Calu3 (cell line): Measurements from ENCODE around the gene PSMF1. TPM values are rescaled to one million over a fixed set of nuclear protein-coding genes. Genes with fewer than 3 reads are reported as not detected.

Experiments
- BruUV-seq: library from RNA; stranded (reverse); fragments of 400-500 nt; replicated peaks from 2 replicates; lab custom pipeline; 2021; lab: Mats Ljungman, UMichigan
- CTCF ChIA-PET: fragments of 300-600 bp; sonication (Branson Sonifier 250); formaldehyde crosslinking; loops from one replicate; lab custom pipeline; 2022; ENCODE audit warnings: antibody characterized with exemption; lab: Charles Lee
- DNase-seq: peaks from one replicate; pipeline ENCODE4 v3.0.0; 2022
- H3K27ac Mint-ChIP-seq: one replicate; pipeline ENCODE4 v1.8.0; 2022; ENCODE audit warnings: mixed read lengths; ENCODE audit not compliant: unreplicated experiment
- H3K27me3 Mint-ChIP-seq: one replicate; pipeline ENCODE4 v1.8.0; 2022; ENCODE audit warnings: mixed read lengths; ENCODE audit not compliant: unreplicated experiment
- H3K36me3 Mint-ChIP-seq: one replicate; pipeline ENCODE4 v1.8.0; 2022; ENCODE audit warnings: mild to moderate bottlenecking, moderate library complexity, mixed read lengths; ENCODE audit not compliant: insufficient read depth, unreplicated experiment
- H3K4me1 Mint-ChIP-seq: one replicate; pipeline ENCODE4 v1.8.0; 2022; ENCODE audit warnings: mild to moderate bottlenecking, low read depth, mixed read lengths; ENCODE audit not compliant: unreplicated experiment
- H3K4me3 Mint-ChIP-seq: one replicate; pipeline ENCODE4 v1.8.0; 2022; ENCODE audit warnings: mild to moderate bottlenecking, low read depth, moderate library complexity, mixed read lengths; ENCODE audit not compliant: unreplicated experiment
- H3K9me3 Mint-ChIP-seq: one replicate; pipeline ENCODE4 v1.8.0; 2022; ENCODE audit warnings: low read depth, mixed read lengths; ENCODE audit not compliant: unreplicated experiment
- CTCF ChIP-seq: fragments of 200-600 bp; IDR thresholded peaks from one replicate; pipeline ENCODE4 v1.8.0; 2022; ENCODE audit warnings: antibody characterized with exemption; ENCODE audit not compliant: unreplicated experiment
- intact Hi-C: fragments of 100-400 bp; cut with micrococcal nuclease; formaldehyde crosslinking; loops from one replicate; pipeline ENCODE4 v1.10.0; 2022; ENCODE audit not compliant: unreplicated experiment
- total RNA-seq: library from RNA; stranded (reverse); gene quantifications from 2 replicates; pipeline ENCODE4 v1.2.3, GENCODE V29; 2022

The PSMF1 gene
- total RNA-seq, 1 experiment from 2014 or later = 112 TPM

DNA sequence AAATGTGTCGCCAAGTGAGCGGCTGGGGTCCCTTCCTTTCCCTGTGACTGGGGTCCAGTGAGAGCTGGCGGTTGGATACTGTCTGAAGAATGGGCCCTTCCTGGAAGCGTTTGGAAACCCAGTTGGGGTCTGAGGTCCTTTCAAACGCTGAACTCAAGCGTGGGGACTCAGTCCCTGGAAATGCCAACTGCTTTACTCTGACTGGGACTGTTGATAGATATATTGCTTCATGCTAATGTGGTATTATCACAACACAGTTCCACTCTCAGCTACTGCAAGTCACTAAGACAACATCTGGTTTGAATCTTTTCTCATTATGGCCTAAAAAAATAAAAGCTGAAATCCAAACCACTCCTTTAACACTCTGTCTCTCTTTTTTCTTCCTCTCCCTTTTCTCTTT lies 23.7 kb upstream of the PSMF1 start:
- peaks cover 19% of the 10 kb centered on the region for H3K27me3 Mint-ChIP-seq
- intact Hi-C loops = no loop called here
- no peak overlapping the region for H3K4me3 Mint-ChIP-seq
- no peaks in the 10 kb centered on the region for H3K36me3 Mint-ChIP-seq
- no peaks in the 10 kb centered on the region for H3K4me1 Mint-ChIP-seq
- H3K27ac Mint-ChIP-seq = no peak overlapping the region
- no TSS peak for BruUV-seq
- H3K9me3 Mint-ChIP-seq = peaks cover 2% of the 10 kb centered on the region
- DNase-seq = no peak
- CTCF ChIA-PET = no interaction called here
- no peak for TF ChIP-seq CTCF

DNA sequence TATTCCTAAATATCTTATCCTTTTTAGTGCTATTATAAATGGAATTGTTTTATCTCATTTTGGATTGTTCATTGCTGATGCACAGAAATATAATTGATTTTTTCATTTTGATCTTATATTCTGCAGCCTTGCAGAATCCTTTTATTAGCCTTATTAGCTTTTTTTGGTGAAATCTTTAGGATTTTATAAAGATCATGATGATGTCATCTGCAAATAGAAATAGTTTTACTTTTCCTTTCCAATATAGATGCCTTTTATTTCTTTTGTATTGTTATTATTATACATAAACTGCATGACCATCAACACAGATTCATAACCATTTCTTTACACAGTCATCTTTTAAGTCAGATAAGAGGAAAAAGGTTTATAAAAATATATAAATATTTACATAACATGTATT lies 16.9 kb upstream of the PSMF1 start:
- Mint-ChIP-seq H3K36me3 (no peaks in the 10 kb centered on the region), H3K27me3 (peaks cover 16% of the 10 kb centered on the region), H3K9me3 (peaks cover 7% of the 10 kb centered on the region), H3K4me1 (no peaks in the 10 kb centered on the region), H3K27ac (no peak overlapping the region), H3K4me3 (no peak overlapping the region)
- no peak for DNase-seq
- BruUV-seq = no TSS peak
- intact Hi-C loops = no loop called here
- CTCF ChIA-PET = no interaction called here
- TF ChIP-seq CTCF = no peak

GRCh38 chr20:1102016-1102415 lies 16.4 kb upstream of the PSMF1 start:
- Mint-ChIP-seq H3K9me3 (peaks cover 7% of the 10 kb centered on the region), H3K27ac (no peak overlapping the region), H3K27me3 (peaks cover 16% of the 10 kb centered on the region), H3K4me3 (no peak overlapping the region), H3K4me1 (no peaks in the 10 kb centered on the region), H3K36me3 (no peaks in the 10 kb centered on the region)
- CTCF ChIA-PET = no interaction called here
- BruUV-seq = no TSS peak
- intact Hi-C loops = no loop called here
- no peak for DNase-seq
- TF ChIP-seq CTCF = no peak

DNA sequence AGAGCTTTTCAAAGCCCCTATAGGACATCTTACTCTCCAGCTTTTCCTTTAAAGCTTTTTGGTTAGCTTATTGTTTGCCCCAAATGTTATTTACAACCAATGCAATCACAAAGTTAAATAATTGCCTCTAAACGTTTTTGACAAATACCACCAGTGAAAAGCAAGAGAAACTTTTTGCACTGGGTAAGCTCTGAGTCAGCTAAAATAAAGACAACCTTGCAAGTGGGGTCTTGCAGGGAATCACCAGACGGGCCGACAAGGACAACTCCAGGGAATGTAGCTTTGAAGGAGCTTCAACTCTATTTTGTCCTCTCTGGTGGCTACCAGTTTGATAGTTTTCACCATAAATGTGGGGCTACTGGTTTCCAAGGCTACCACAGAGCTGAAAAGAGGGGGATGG lies 14.7 kb upstream of the PSMF1 start:
- Mint-ChIP-seq H3K36me3 (no peaks in the 10 kb centered on the region), H3K27me3 (peaks cover 16% of the 10 kb centered on the region)
- BruUV-seq = no TSS peak

More for the DNA sequence above, 14.7 kb upstream of the PSMF1 start:
- Mint-ChIP-seq H3K27ac (no peak overlapping the region), H3K4me1 (no peaks in the 10 kb centered on the region), H3K9me3 (peaks cover 7% of the 10 kb centered on the region), H3K4me3 (no peak overlapping the region)
- TF ChIP-seq CTCF = no peak
- CTCF ChIA-PET = no interaction called here
- no peak for DNase-seq
- intact Hi-C loops = no loop called here
